Measurements from ENCODE around the gene SNRPN. TPM values are rescaled to one million over a fixed set of nuclear protein-coding genes. Genes with fewer than 3 reads are reported as not detected.
A peak's percentile ranks its signal among the peaks of the same experiment; 100 is the strongest.
"Not testable (repeated sequence)": the region's sequence is repeated elsewhere in the genome, so short reads cannot be mapped to it uniquely, and the experiment has no call there.

Gene SNRPN
- total RNA-seq = 100 to 1,000 TPM; 337 to 345 (median 341) TPM
- 403 TPM for polyA plus RNA-seq
- long read RNA-seq, donor 1, transcript SNRPN-202 (10 exons, 1,528 nt) = major isoform, 362 of 563 reads
- long read RNA-seq, donor 1, transcript SNRPN-201 (10 exons, 1,304 nt) = minor isoform, 9 of 563 reads
- long read RNA-seq, donor 1, transcript SNRPN-203 (12 exons, 1,605 nt) = minor isoform, 43 of 563 reads
- long read RNA-seq, donor 1, partial matches to known transcripts = 31 of 563 reads
- long read RNA-seq, donor 1, other reads (novel, unspliced or antisense) = 115 of 563 reads
- long read RNA-seq, donor 2, transcript SNRPN-208 (10 exons, 1,298 nt) = minor isoform, 5 of 305 reads
- long read RNA-seq, donor 2, transcript SNRPN-202 (10 exons, 1,528 nt) = major isoform, 230 of 305 reads
- long read RNA-seq, donor 2, transcript SNRPN-203 (12 exons, 1,605 nt) = minor isoform, 14 of 305 reads
- long read RNA-seq, donor 2, partial matches to known transcripts = 14 of 305 reads
- long read RNA-seq, donor 2, other reads (novel, unspliced or antisense) = 39 of 305 reads
- long read RNA-seq, donor 3, transcript SNRPN-203 (12 exons, 1,605 nt) = minor isoform, 148 of 1,211 reads
- long read RNA-seq, donor 3, transcript SNRPN-202 (10 exons, 1,528 nt) = major isoform, 710 of 1,211 reads
- long read RNA-seq, donor 3, partial matches to known transcripts = 43 of 1,211 reads
- long read RNA-seq, donor 3, other reads (novel, unspliced or antisense) = 302 of 1,211 reads
- long read RNA-seq, donor 4, transcript SNRPN-203 (12 exons, 1,605 nt) = minor isoform, 22 of 289 reads
- long read RNA-seq, donor 4, transcript SNRPN-201 (10 exons, 1,304 nt) = minor isoform, 6 of 289 reads
- long read RNA-seq, donor 4, transcript SNRPN-202 (10 exons, 1,528 nt) = major isoform, 186 of 289 reads
- long read RNA-seq, donor 4, partial matches to known transcripts = 7 of 289 reads
- long read RNA-seq, donor 4, other reads (novel, unspliced or antisense) = 66 of 289 reads

DNA sequence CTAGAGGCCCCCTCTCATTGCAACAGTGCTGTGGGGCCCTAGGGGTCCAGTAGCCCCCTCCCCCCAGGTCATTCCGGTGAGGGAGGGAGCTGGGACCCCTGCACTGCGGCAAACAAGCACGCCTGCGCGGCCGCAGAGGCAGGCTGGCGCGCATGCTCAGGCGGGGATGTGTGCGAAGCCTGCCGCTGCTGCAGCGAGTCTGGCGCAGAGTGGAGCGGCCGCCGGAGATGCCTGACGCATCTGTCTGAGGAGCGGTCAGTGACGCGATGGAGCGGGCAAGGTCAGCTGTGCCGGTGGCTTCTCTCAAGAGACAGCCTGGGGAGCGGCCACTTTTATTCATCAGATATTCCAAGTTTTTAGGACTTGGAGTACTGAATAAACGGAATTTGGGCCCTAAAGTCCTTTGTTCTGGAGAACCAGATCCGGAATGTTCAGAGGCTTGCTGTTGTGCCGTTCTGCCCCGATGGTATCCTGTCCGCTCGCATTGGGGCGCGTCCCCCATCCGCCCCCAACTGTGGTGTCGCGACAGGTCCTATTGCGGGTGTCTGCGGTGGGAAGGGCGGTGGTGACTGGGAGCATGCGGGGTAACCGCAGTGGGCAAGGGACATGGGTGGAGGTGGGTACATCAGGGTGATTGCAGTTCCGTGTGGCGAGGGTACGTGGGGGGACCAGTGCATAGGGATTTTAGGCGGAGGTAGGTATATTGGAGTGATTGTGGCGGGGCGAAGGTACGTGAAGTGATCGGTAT, at the start of gene SNRPN, which contains the start of gene SNURF:
Gene SNRPN (plus strand): TSS at position 205 of the 748 bp plus-strand sequence. CDS start 19,467 bp downstream, outside the sequence.
Gene SNURF (plus strand): TSS at position 205 of the 748 bp plus-strand sequence. CDS start 62 bp downstream, at position 267.
- no peaks in the 10 kb centered on the region for H3K4me1 ChIP-seq (ENCODE audit: control insufficient read depth, insufficient read depth, low read length)
- H3K9me3 ChIP-seq (ENCODE audit: control insufficient read depth, low read length) = no peaks in the 10 kb centered on the region
- no peaks in the 10 kb centered on the region for H3K27me3 ChIP-seq (ENCODE audit: control insufficient read depth, insufficient read depth)
- peak within 1 kb of the TSS; percentile 90 for H3K27ac ChIP-seq (ENCODE audit: low read length)
- intact Hi-C loops (cut with DNase I) = no loop called here
- 49% methylated on average over 47 of the region's 47 CpGs for WGBS
- DNase-seq (peak; percentile 85 to 94 (median 92)), ATAC-seq (peak; percentile 87 to 88)
- H3K4me3 ChIP-seq (ENCODE audit: low read length) = peak within 1 kb of the TSS; percentile 45

DNA sequence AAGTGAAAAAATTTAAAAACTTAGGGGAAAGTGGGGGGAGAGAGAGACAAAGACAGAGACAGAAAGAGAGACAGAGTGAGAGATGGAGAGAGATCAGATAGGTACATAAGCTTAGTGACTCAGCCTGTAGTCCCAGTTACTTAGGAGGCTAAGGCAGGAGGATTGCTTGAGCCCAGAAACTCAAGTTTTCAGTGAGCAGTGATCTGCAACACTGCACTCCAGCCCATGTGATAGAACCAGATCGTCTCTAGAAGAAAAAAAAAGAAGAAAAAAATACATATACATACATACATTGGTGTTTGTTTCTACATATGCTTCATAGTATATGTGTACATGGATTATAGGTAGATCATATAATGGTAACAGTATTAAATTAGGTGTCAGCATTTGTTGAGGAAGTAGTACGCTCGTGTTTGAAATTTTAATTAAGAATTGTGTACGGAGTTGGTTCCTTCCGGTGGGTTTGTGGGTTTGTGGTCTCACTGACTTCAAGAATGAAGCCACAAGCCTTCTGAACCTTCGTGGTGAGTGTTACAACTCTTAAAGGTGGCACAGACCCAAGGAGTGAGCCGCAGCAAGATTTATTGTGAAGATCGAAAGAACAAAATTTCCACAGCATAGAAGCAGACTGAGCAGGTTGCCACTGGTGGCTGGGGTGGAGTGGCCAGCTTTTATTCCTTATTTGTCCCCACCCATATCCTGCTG, 38.3 kb upstream of the SNRPN start:
- no peaks in the 10 kb centered on the region for H3K27me3 ChIP-seq (ENCODE audit: control insufficient read depth, insufficient read depth)
- H3K4me3 ChIP-seq (ENCODE audit: low read length) = no peak overlapping the region
- H3K4me1 ChIP-seq (ENCODE audit: control insufficient read depth, insufficient read depth, low read length) = no peaks in the 10 kb centered on the region
- H3K27ac ChIP-seq (ENCODE audit: low read length) = no peak overlapping the region
- no peak for DNase-seq
- intact Hi-C loops (cut with DNase I) = no loop called here
- H3K9me3 ChIP-seq (ENCODE audit: control insufficient read depth, low read length) = no peaks in the 10 kb centered on the region
- WGBS = 76% methylated on average over 8 of the region's 8 CpGs
- no peak for ATAC-seq

DNA sequence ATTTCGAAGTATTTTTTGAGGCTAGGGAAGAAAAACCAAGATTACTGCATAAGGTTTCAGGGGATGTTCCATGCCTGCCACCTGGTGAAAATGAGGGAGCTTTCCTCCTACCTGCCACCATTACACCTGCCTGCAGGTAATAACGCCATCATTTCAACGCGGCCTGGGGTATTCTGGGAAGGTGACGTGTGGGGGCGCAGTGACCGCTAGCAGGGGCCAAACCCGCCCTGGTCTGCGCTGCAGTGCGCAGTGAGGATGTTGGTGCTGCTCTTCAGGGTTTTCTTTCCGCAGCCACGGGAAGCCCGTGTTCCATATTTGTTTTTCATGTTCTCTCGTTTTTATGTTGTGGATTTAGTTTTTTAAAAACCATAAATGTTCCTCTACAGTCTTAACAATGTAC, 37.4 kb upstream of the SNRPN start:
- DNase-seq = no peak
- ATAC-seq = no peak
- 89% methylated on average over 14 of the region's 14 CpGs for WGBS
- no peaks in the 10 kb centered on the region for H3K9me3 ChIP-seq (ENCODE audit: control insufficient read depth, low read length)
- no peaks in the 10 kb centered on the region for H3K4me1 ChIP-seq (ENCODE audit: control insufficient read depth, insufficient read depth, low read length)
- H3K27me3 ChIP-seq (ENCODE audit: control insufficient read depth, insufficient read depth) = no peaks in the 10 kb centered on the region
- intact Hi-C loops (cut with DNase I) = no loop called here
- H3K27ac ChIP-seq (ENCODE audit: low read length) = no peak overlapping the region
- H3K4me3 ChIP-seq (ENCODE audit: low read length) = no peak overlapping the region

DNA sequence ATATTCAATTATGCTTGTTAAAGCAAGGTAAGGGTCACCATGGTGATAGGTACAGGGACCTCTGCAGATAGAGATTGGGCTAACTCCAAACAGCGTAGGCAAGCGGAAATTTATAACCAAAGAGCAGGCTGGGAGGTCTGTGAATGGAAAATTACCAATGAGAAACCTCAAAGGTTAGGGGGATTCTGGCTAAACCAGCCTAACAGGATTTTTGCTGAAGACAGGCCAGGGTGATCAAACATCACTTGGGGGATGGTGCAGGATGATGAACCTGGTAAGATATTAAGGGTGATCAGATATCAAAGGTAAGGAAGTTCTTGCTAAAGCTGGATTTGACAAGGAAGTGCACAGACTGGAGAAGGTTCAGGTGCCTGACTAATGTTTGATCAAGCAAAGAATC, 35.3 kb upstream of the SNRPN start:
- no peaks in the 10 kb centered on the region for H3K9me3 ChIP-seq (ENCODE audit: control insufficient read depth, low read length)
- ATAC-seq = no peak
- DNase-seq = no peak
- no peak overlapping the region for H3K4me3 ChIP-seq (ENCODE audit: low read length)
- intact Hi-C loops (cut with DNase I) = no loop called here
- H3K4me1 ChIP-seq (ENCODE audit: control insufficient read depth, insufficient read depth, low read length) = no peaks in the 10 kb centered on the region
- H3K27me3 ChIP-seq (ENCODE audit: control insufficient read depth, insufficient read depth) = no peaks in the 10 kb centered on the region
- 86% methylated on average over 2 of the region's 2 CpGs for WGBS
- no peak overlapping the region for H3K27ac ChIP-seq (ENCODE audit: low read length)

DNA sequence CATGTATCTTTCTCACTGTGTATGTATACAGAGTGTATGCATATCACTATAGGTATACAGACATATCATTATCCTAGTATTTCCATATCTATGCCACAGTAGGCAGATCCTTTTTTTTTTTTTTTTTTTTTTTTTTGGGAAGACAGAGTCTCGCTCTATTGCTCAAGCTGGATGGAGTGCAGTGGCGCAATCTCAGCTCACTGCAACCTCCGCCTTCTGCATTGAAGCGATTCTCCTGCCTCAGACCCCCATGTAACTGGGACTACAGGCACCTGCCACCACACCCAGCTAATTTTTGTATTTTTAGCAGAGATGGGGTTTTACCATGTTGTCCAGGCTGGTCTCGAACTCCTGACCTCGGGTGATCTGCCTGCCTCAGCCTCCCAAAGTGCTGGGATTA, 32.0 kb upstream of the SNRPN start:
- H3K27ac ChIP-seq (ENCODE audit: low read length); H3K27me3 ChIP-seq (ENCODE audit: control insufficient read depth, insufficient read depth); intact Hi-C loops (cut with DNase I); H3K4me3 ChIP-seq (ENCODE audit: low read length); ATAC-seq; H3K9me3 ChIP-seq (ENCODE audit: control insufficient read depth, low read length); H3K4me1 ChIP-seq (ENCODE audit: control insufficient read depth, insufficient read depth, low read length); DNase-seq: not testable (repeated sequence)
- 88% methylated on average over 6 of the region's 6 CpGs for WGBS

DNA sequence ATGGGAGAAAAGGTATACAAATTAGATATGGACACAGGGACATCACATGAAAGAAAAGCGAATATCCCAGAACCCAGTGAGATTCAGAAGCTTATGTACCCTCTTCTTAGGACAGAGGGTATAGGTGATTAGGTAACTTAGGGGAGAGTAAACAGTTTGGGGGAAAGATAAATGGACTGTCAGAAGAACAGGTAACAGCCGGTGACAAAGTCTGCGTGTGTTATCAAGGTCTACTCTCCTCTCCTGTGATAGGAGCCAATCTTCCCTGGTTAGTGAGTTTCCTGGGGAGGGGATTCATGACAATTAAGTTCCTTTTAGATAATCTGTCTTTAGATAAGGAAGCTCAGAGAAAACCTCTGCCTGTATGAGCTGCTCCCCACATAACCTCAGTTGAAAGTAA, 30.6 kb upstream of the SNRPN start:
- Histone ChIP-seq H3K27me3 (ENCODE audit: control insufficient read depth, insufficient read depth) (no peaks in the 10 kb centered on the region), H3K9me3 (ENCODE audit: control insufficient read depth, low read length) (no peaks in the 10 kb centered on the region), H3K27ac (ENCODE audit: low read length) (no peak overlapping the region), H3K4me3 (ENCODE audit: low read length) (no peak overlapping the region), H3K4me1 (ENCODE audit: control insufficient read depth, insufficient read depth, low read length) (no peaks in the 10 kb centered on the region)
- intact Hi-C loops (cut with DNase I) = no loop called here
- DNase-seq = no peak
- ATAC-seq = no peak
- 62% methylated on average over 3 of the region's 3 CpGs for WGBS

DNA sequence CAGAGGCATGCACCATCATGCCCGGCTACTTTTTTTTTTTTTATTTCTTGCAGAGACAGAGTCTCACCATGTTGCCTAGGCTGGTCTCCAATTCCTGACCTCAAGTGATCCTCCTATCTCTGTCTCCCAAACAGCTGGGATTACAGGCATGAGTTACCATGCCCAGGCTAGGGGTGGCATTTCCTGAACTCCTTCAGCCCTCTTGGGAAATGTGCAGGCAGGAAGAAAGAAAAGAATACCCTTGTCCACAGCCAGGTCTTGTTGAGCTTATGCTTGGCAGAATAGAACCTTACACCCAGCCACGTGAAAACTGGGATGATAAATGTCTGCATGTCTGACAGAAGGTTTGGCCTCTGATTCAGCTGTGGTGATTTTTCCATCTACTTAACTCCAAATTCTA, 30.2 kb upstream of the SNRPN start:
- no peak for DNase-seq
- ATAC-seq = no peak
- intact Hi-C loops (cut with DNase I) = no loop called here
- Histone ChIP-seq H3K4me3 (ENCODE audit: low read length) (no peak overlapping the region), H3K27ac (ENCODE audit: low read length) (no peak overlapping the region), H3K27me3 (ENCODE audit: control insufficient read depth, insufficient read depth) (no peaks in the 10 kb centered on the region), H3K9me3 (ENCODE audit: control insufficient read depth, low read length) (no peaks in the 10 kb centered on the region), H3K4me1 (ENCODE audit: control insufficient read depth, insufficient read depth, low read length) (no peaks in the 10 kb centered on the region)
- 45% methylated on average over 2 of the region's 2 CpGs for WGBS

DNA sequence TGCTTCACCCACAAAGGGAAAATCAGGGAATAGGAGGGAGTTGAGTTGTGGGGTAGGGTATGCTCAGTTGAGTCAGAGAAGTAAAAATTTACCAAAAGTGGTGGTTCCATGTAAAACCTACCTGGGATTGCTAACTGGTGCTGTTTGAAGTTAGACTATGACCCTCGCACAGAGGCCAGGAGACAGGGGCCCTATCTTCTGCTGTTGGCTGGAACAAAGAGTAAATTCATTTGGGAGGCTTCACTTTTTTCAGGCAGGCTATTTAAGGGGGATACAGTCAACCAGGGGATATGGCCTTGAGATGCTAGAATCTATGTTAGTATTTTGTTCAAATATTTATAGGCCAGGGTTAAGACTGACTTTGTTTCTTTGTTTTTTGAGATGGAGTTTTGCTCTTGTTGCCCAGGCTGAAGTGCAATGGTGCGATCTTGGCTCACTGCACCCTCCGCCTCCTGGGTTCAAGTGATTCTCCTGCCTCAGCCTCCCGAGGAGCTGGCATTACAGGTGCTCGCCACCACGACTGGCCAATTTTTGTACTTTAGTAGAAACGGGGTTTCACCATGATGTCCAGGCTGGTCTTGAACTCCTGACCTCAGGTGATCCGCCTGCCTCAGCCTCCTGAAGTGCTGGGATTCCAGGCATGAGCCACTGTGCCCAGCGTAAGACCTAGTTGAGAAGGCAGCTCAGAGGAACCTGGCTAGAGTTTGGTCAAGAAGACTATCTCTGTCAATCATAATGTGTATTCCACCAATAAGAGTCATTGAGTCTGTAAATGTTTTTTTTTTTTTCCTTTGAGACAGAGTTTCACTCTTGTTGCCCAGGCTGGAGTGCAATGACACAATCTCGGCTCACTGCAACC, 22.7 kb upstream of the SNRPN start:
- H3K4me1 ChIP-seq (ENCODE audit: control insufficient read depth, insufficient read depth, low read length); ATAC-seq; H3K9me3 ChIP-seq (ENCODE audit: control insufficient read depth, low read length); H3K27ac ChIP-seq (ENCODE audit: low read length); H3K27me3 ChIP-seq (ENCODE audit: control insufficient read depth, insufficient read depth); DNase-seq; intact Hi-C loops (cut with DNase I); H3K4me3 ChIP-seq (ENCODE audit: low read length): not testable (repeated sequence)
- WGBS = 84% methylated on average over 10 of the region's 10 CpGs

DNA sequence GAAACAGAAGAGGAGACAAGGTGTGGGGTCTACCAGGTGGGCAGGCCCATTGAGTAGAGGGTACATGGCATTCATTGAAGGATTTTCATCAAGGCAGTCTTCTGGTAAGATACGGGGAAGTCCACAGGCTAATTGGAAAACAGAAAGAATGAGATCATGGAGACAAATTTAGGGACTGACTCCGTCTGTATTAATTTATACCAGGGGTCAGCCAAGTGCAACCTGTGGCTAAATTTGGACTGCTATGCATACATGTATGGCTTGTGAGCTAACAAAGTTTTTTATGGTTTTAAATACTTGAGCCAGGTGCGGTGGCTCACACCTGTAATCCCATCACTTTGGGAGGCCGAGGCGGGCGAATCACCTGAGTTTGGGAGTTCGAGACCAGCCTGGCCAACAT, 21.1 kb upstream of the SNRPN start:
- Histone ChIP-seq H3K4me1 (ENCODE audit: control insufficient read depth, insufficient read depth, low read length) (no peaks in the 10 kb centered on the region), H3K4me3 (ENCODE audit: low read length) (no peak overlapping the region), H3K27me3 (ENCODE audit: control insufficient read depth, insufficient read depth) (no peaks in the 10 kb centered on the region), H3K27ac (ENCODE audit: low read length) (peak overlapping the region; percentile 57), H3K9me3 (ENCODE audit: control insufficient read depth, low read length) (no peaks in the 10 kb centered on the region)
- ATAC-seq (no peak), DNase-seq (no peak)
- intact Hi-C loops (cut with DNase I) = no loop called here
- 82% methylated on average over 7 of the region's 7 CpGs for WGBS

All from right cardiac atrium (tissue), 5 donors.